HL-60 (cell line): Measurements from ENCODE around the gene CSMD2.

ENCODE experiments used
- DNase-seq, 2 experiments: peaks; one replicate each; pipeline ENCODE4 v3.0.0-alpha.2; 2010 to 2020; ENCODE audit warnings: low read depth in 1 of 2, low spot score in 1 of 2
- H3K27ac ChIP-seq: fragments of 250-450 bp; sonication (Bioruptor Pico); replicated peaks from 2 replicates; pipeline ENCODE4 v1.5.1; 2020; ENCODE audit warnings: mild to moderate bottlenecking, moderate library complexity
- H3K27me3 ChIP-seq: fragments of 250-450 bp; sonication (Bioruptor Pico); 2 replicates; pipeline ENCODE4 v1.5.1; 2021; ENCODE audit warnings: mild to moderate bottlenecking, moderate library complexity; ENCODE audit not compliant: insufficient read depth, poor library complexity, severe bottlenecking
- H3K4me3 ChIP-seq: replicated peaks from 2 replicates; pipeline ENCODE4 v1.5.1; 2011; ENCODE audit warnings: mild to moderate bottlenecking, control low read depth, low read length; ENCODE audit not compliant: insufficient read depth
- GABPA ChIP-seq: IDR thresholded peaks from 2 replicates; pipeline ENCODE4 v1.6.1; 2012; ENCODE audit warnings: low read depth
- POLR2AphosphoS5 ChIP-seq: IDR thresholded peaks from 2 replicates; pipeline ENCODE4 v1.6.1; 2012; ENCODE audit warnings: low read depth
- SPI1 ChIP-seq: IDR thresholded peaks from 2 replicates; pipeline ENCODE4 v1.6.1; 2012; ENCODE audit warnings: low read depth, mild to moderate bottlenecking, borderline replicate concordance
- TF ChIP-seq, protein P1 (sequence below): IDR thresholded peaks from 2 replicates; pipeline ENCODE4 v1.6.1; 2012; ENCODE audit warnings: low read depth; ENCODE audit not compliant: insufficient replicate concordance
- TF ChIP-seq, protein P2 (sequence below): IDR thresholded peaks from one replicate; pipeline ENCODE4 v1.5.1; 2011; ENCODE audit warnings: low read length, control low read depth, inconsistent platforms; ENCODE audit not compliant: insufficient read depth

CSMD2 gene

DNA sequence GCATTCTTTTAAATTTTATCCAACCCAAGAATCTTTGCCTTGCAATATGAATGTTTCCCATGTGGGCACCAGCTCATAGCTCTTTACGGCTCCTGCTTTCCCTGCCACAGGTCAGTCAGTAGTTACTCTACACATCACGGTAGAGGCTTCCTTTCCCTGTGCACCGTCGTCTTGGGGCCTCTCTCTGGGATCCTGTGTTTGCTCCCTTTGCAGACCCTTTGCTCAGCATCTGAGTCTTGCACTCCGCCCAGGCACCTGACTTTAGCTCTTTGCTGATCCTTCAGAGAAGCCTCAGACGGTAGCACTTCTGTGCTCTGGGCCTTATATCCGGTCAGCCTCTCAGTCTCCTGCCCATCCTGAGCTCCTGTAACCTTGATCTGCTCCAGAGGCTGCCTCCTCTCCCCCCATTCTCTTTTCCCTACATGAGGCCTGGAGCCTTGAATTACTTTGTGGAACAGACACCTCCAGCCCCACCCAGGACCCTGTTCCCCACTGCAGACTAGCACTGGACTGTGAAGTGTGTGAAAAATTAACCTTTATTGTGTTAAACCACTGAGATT lies 484.7 kb downstream of the CSMD2 start:
- Histone ChIP-seq H3K27ac (no peak overlapping the region), H3K27me3 (peaks cover 2% of the 10 kb centered on the region), H3K4me3 (no peak overlapping the region)
- DNase-seq, result no peak
- TF ChIP-seq GABPA, result no peak
- no peak for TF ChIP-seq POLR2AphosphoS5
- TF ChIP-seq SPI1, result no peak
- TF ChIP-seq, protein P1, sequence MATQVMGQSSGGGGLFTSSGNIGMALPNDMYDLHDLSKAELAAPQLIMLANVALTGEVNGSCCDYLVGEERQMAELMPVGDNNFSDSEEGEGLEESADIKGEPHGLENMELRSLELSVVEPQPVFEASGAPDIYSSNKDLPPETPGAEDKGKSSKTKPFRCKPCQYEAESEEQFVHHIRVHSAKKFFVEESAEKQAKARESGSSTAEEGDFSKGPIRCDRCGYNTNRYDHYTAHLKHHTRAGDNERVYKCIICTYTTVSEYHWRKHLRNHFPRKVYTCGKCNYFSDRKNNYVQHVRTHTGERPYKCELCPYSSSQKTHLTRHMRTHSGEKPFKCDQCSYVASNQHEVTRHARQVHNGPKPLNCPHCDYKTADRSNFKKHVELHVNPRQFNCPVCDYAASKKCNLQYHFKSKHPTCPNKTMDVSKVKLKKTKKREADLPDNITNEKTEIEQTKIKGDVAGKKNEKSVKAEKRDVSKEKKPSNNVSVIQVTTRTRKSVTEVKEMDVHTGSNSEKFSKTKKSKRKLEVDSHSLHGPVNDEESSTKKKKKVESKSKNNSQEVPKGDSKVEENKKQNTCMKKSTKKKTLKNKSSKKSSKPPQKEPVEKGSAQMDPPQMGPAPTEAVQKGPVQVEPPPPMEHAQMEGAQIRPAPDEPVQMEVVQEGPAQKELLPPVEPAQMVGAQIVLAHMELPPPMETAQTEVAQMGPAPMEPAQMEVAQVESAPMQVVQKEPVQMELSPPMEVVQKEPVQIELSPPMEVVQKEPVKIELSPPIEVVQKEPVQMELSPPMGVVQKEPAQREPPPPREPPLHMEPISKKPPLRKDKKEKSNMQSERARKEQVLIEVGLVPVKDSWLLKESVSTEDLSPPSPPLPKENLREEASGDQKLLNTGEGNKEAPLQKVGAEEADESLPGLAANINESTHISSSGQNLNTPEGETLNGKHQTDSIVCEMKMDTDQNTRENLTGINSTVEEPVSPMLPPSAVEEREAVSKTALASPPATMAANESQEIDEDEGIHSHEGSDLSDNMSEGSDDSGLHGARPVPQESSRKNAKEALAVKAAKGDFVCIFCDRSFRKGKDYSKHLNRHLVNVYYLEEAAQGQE, result no peak
- TF ChIP-seq, protein P2, sequence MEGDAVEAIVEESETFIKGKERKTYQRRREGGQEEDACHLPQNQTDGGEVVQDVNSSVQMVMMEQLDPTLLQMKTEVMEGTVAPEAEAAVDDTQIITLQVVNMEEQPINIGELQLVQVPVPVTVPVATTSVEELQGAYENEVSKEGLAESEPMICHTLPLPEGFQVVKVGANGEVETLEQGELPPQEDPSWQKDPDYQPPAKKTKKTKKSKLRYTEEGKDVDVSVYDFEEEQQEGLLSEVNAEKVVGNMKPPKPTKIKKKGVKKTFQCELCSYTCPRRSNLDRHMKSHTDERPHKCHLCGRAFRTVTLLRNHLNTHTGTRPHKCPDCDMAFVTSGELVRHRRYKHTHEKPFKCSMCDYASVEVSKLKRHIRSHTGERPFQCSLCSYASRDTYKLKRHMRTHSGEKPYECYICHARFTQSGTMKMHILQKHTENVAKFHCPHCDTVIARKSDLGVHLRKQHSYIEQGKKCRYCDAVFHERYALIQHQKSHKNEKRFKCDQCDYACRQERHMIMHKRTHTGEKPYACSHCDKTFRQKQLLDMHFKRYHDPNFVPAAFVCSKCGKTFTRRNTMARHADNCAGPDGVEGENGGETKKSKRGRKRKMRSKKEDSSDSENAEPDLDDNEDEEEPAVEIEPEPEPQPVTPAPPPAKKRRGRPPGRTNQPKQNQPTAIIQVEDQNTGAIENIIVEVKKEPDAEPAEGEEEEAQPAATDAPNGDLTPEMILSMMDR, result no peak

DNA sequence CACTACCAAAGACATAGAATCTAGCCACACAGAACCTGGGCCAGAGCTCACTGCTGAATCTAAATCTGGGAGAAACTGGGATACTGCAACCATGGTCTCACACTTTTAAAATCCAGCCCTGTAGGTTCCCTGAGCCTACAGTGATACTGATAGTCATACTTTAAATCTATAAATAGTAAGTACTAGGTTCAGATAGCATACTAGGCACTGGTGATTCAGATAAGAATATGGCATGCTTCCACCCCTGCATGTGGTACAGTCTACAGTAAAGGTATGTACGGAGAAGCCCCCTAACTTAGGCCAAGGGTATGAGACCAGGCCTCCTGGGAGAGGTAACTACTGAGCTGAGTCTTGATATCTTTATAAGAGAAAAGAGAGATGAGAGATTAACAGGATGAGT lies 494.5 kb downstream of the CSMD2 start:
- TF ChIP-seq GABPA, result no peak
- TF ChIP-seq, protein P2, result no peak
- no peak for TF ChIP-seq SPI1
- TF ChIP-seq, protein P1, result no peak
- TF ChIP-seq POLR2AphosphoS5, result no peak
- H3K27ac ChIP-seq, result no peak overlapping the region
- no peak for DNase-seq
- H3K27me3 ChIP-seq, result no peaks in the 10 kb centered on the region
- no peak overlapping the region for H3K4me3 ChIP-seq

DNA sequence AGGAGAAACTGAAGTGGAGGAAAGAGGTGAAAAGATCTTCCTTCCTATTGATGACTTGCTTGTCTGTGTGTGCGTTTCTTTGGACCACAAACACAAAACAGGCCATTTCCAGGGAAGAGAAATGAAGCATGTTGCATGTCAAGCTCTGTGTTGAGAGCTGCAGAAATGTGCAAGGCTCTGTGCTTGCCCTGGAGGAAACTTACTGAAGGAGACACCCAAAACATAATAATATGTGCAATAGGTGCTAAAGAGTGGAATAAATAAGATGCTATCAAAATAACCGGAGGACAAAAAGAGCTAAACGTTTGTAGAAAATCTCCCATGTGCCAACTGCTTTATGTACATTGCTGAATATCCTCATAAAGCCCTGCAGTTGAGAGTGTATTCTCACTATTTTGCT lies 496.3 kb downstream of the CSMD2 start:
- no peak for DNase-seq
- Histone ChIP-seq H3K4me3 (no peak overlapping the region), H3K27ac (no peak overlapping the region), H3K27me3 (no peaks in the 10 kb centered on the region)
- TF ChIP-seq, protein P2, result no peak
- TF ChIP-seq, protein P1, result no peak
- TF ChIP-seq SPI1, result no peak
- no peak for TF ChIP-seq POLR2AphosphoS5
- no peak for TF ChIP-seq GABPA
